IPS-18c (cell line): ENCODE results near the gene DHX29.
A peak's percentile ranks its signal among the peaks of the same experiment; 100 is the strongest.

Experiments
- H3K4me3 ChIP-seq: 2 replicates; pipeline ENCODE4 v1.7.0; 2013; ENCODE audit warnings: low read depth, mild to moderate bottlenecking, low read length, moderate library complexity; ENCODE audit not compliant: insufficient read depth
- H3K9me3 ChIP-seq: one replicate; pipeline ENCODE4 v1.6.1; 2013; ENCODE audit warnings: mild to moderate bottlenecking, low read length, moderate library complexity; ENCODE audit not compliant: control insufficient read depth, insufficient read depth

DHX29 gene

GRCh38 chr5:55278778-55279177 lies 28.7 kb downstream of the DHX29 start:
- Histone ChIP-seq H3K4me3 (no peak overlapping the region), H3K9me3 (no peaks in the 10 kb centered on the region)

GRCh38 chr5:55276771-55277170 lies 30.7 kb downstream of the DHX29 start:
- Histone ChIP-seq H3K4me3 (no peak overlapping the region), H3K9me3 (no peaks in the 10 kb centered on the region)

- no peaks in the 10 kb centered on the region for H3K9me3 ChIP-seq
- H3K4me3 ChIP-seq, result no peak overlapping the region
These were observed 49.2 kb downstream of the DHX29 start for GRCh38 chr5:55258339-55258738.

GRCh38 chr5:55254802-55255201 lies 52.7 kb downstream of the DHX29 start:
- Histone ChIP-seq H3K4me3 (no peak overlapping the region), H3K9me3 (no peaks in the 10 kb centered on the region)

GRCh38 chr5:55250064-55250463 lies 57.4 kb downstream of the DHX29 start:
- H3K4me3 ChIP-seq, result no peak overlapping the region
- no peaks in the 10 kb centered on the region for H3K9me3 ChIP-seq

GRCh38 chr5:55241746-55242145 lies 65.7 kb downstream of the DHX29 start:
- H3K4me3 ChIP-seq, result no peak overlapping the region
- no peaks in the 10 kb centered on the region for H3K9me3 ChIP-seq

GRCh38 chr5:55236800-55237199 lies 70.7 kb downstream of the DHX29 start:
- Histone ChIP-seq H3K4me3 (no peak overlapping the region), H3K9me3 (no peaks in the 10 kb centered on the region)

GRCh38 chr5:55234121-55234700 lies 73.3 kb downstream of the DHX29 start:
- Histone ChIP-seq H3K4me3 (peak overlapping the region; percentile 61), H3K9me3 (no peaks in the 10 kb centered on the region)

GRCh38 chr5:55232985-55233928 lies 74.2 kb downstream of the DHX29 start, which contains the start of gene CCNO:
Gene CCNO (minus strand): TSS chr5:55233608. CDS start chr5:55233523, 85 bp downstream.
- no peaks in the 10 kb centered on the region for H3K9me3 ChIP-seq

GRCh38 chr5:55232271-55232984 lies 75.1 kb downstream of the DHX29 start:
- H3K4me3 ChIP-seq, result peak overlapping the region; percentile 61
- H3K9me3 ChIP-seq, result no peaks in the 10 kb centered on the region

More at GRCh38 chr5:55232985-55233928, 74.2 kb downstream of the DHX29 start, which contains the start of gene CCNO:
- H3K4me3 ChIP-seq, result peak within 1 kb of the TSS; percentile 61

- peak overlapping the region; percentile 61 for H3K4me3 ChIP-seq
- no peaks in the 10 kb centered on the region for H3K9me3 ChIP-seq
These were observed 75.6 kb downstream of the DHX29 start for GRCh38 chr5:55231919-55232270.

- no peaks in the 10 kb centered on the region for H3K9me3 ChIP-seq
- H3K4me3 ChIP-seq, result peak overlapping the region; percentile 16
These were observed 76.2 kb downstream of the DHX29 start for GRCh38 chr5:55231029-55231918.

GRCh38 chr5:55230086-55230629 lies 77.3 kb downstream of the DHX29 start:
- Histone ChIP-seq H3K4me3 (no peak overlapping the region), H3K9me3 (no peaks in the 10 kb centered on the region)

GRCh38 chr5:55227664-55228430 lies 79.6 kb downstream of the DHX29 start:
- Histone ChIP-seq H3K9me3 (no peaks in the 10 kb centered on the region), H3K4me3 (peak overlapping the region; percentile 55)

- peak within 1 kb of the TSS; percentile 55 for H3K4me3 ChIP-seq
- H3K9me3 ChIP-seq, result no peaks in the 10 kb centered on the region
These were observed 80.4 kb downstream of the DHX29 start, which contains the start of gene MCIDAS for GRCh38 chr5:55226934-55227663. Gene MCIDAS (minus strand): TSS chr5:55227315. CDS start chr5:55227138, 177 bp downstream.
